ENCODE data around the gene RASAL2.
A peak's percentile ranks its signal among the peaks of the same experiment; 100 is the strongest.
"Not testable (repeated sequence)": the region's sequence is repeated elsewhere in the genome, so short reads cannot be mapped to it uniquely, and the experiment has no call there.

RASAL2 gene

GRCh38 chr1:178072326-178072725 is 21.6 kb upstream of the RASAL2 start:
- no peak for DNase-seq

- DNase-seq, result peak; percentile 18
These were observed 18.6 kb upstream of the RASAL2 start for GRCh38 chr1:178075333-178075732.

GRCh38 chr1:178076607-178077006 is 17.3 kb upstream of the RASAL2 start:
- DNase-seq, result no peak

GRCh38 chr1:178077917-178078316 is 16.0 kb upstream of the RASAL2 start:
- no peak for DNase-seq

GRCh38 chr1:178086294-178086693 is 7.6 kb upstream of the RASAL2 start:
- DNase-seq, result no peak

- no peak for DNase-seq
These were observed 7.1 kb upstream of the RASAL2 start for GRCh38 chr1:178086766-178087165.

GRCh38 chr1:178088651-178089050 is 5.3 kb upstream of the RASAL2 start:
- no peak for DNase-seq

- DNase-seq, result not testable (repeated sequence)
These were observed 2.5 kb upstream of the RASAL2 start for GRCh38 chr1:178091454-178091853.

- no peak for DNase-seq
These were observed 1.7 kb upstream of the RASAL2 start for GRCh38 chr1:178091986-178092745.

GRCh38 chr1:178092878-178093493 is 918 bp upstream of the RASAL2 start:
- DNase-seq, result no peak

GRCh38 chr1:178093494-178093950 is 382 bp upstream of the RASAL2 start:
- peak; percentile 96 for DNase-seq

GRCh38 chr1:178094739-178095645 is 1.1 kb downstream of the RASAL2 start:
- DNase-seq, result no peak

- DNase-seq, result no peak
These were observed 2.5 kb downstream of the RASAL2 start for GRCh38 chr1:178096421-178096820.

GRCh38 chr1:178098262-178098661 is 4.4 kb downstream of the RASAL2 start:
- no peak for DNase-seq

GRCh38 chr1:178101266-178101630 is 7.3 kb downstream of the RASAL2 start:
- no peak for DNase-seq

GRCh38 chr1:178101654-178102053 is 7.8 kb downstream of the RASAL2 start:
- no peak for DNase-seq

- DNase-seq, result no peak
These were observed 8.3 kb downstream of the RASAL2 start for GRCh38 chr1:178102218-178102617.

- no peak for DNase-seq
These were observed 13.9 kb downstream of the RASAL2 start for GRCh38 chr1:178107823-178108222.

GRCh38 chr1:178109348-178110143 is 15.6 kb downstream of the RASAL2 start:
- DNase-seq, result no peak

GRCh38 chr1:178115260-178115659 is 21.4 kb downstream of the RASAL2 start:
- no peak for DNase-seq

- DNase-seq, result no peak
These were observed 24.6 kb downstream of the RASAL2 start for GRCh38 chr1:178118524-178118923.

- DNase-seq, result no peak
These were observed 25.7 kb downstream of the RASAL2 start for GRCh38 chr1:178119628-178120027.

GRCh38 chr1:178120088-178120487 is 26.2 kb downstream of the RASAL2 start:
- no peak for DNase-seq
